ENCODE data around the gene C16orf46. TPM values are rescaled to one million over a fixed set of nuclear protein-coding genes. Genes with fewer than 3 reads are reported as not detected.

The C16orf46 gene
- total and polyA plus RNA-seq, 9 of the 15 experiments (the other 6 are each of a cell fraction or from before 2014, with no cell fraction given): 0.10 to 0.98 (median 0.41) TPM; not detected in 1

GRCh38 chr16:81035398-81035974 is 41.6 kb downstream of the C16orf46 start, which contains the start of gene ATMIN (continued):
- TF ChIP-seq ZBTB11 (CRISPR knock-in tag; IDR thresholded peaks at IDR 0.05): peak in 1 of 3 experiments; percentile 62; a peak in 1 of 6 replicates
- no peak for TF ChIP-seq UBTF (IDR thresholded peaks at IDR 0.05; ENCODE audit: borderline replicate concordance in 1 of 2, low read depth in 2 of 2, low read length in 2 of 2)
- TF ChIP-seq ZBTB33 (CRISPR knock-in tag; IDR thresholded peaks at IDR 0.05): no peak
- no peak for TF ChIP-seq ZNF232 (CRISPR knock-in tag; IDR thresholded peaks at IDR 0.05)
- TF ChIP-seq CHAMP1 (IDR thresholded peaks at IDR 0.05): no peak
- TF ChIP-seq GABPB2 (CRISPR knock-in tag; conservative IDR thresholded peaks at IDR 0.05): no peak
- TF ChIP-seq TCF15 (CRISPR knock-in tag; IDR thresholded peaks at IDR 0.05): no peak
- peak; percentile 64 to 92 (median 90) for TF ChIP-seq YY1 (IDR thresholded peaks at IDR 0.05; ENCODE audit: borderline replicate concordance in 1 of 3, control insufficient read depth in 1 of 3, extremely low read depth in 1 of 3, insufficient read depth in 3 of 3, insufficient read length in 1 of 3, insufficient replicate concordance in 2 of 3, low read depth in 1 of 3, low read length in 2 of 3)
- TF ChIP-seq ESRRA (IDR thresholded peaks at IDR 0.05; ENCODE audit: borderline replicate concordance, low read depth): no peak; the same call in 1 of the 2 replicates
- TF ChIP-seq RAD51 (IDR thresholded peaks at IDR 0.05; ENCODE audit: borderline replicate concordance, low read depth): no peak
- no peak for TF ChIP-seq SNIP1 (IDR thresholded peaks at IDR 0.05; ENCODE audit: low read depth)
